HG03060 (cell line): Measurements from ENCODE around the gene LIG4.
A peak's percentile ranks its signal among the peaks of the same experiment; 100 is the strongest.
"Not testable (repeated sequence)": the region's sequence is repeated elsewhere in the genome, so short reads cannot be mapped to it uniquely, and the experiment has no call there.

Experiments used
- ATAC-seq: cut with Tn5 transposase; IDR thresholded peaks from one replicate; pipeline ENCODE4 v1.9.1; 2021; ENCODE audit warnings: low read depth, moderate number of reproducible peaks; ENCODE audit not compliant: unreplicated experiment

LIG4 gene

GRCh38 chr13:108215436-108215835 is at the start of gene LIG4:
TSS of gene LIG4 (minus strand) at chr13:108215536. CDS start at chr13:108211268, 4,268 bp downstream.
- peak; percentile 53 for ATAC-seq

GRCh38 chr13:108263621-108264355 is 48.5 kb upstream of the LIG4 start:
- ATAC-seq = no peak

GRCh38 chr13:108257248-108257647 is 41.9 kb upstream of the LIG4 start:
- ATAC-seq = no peak

GRCh38 chr13:108249150-108249549 is 33.8 kb upstream of the LIG4 start:
- no peak for ATAC-seq

- ATAC-seq = no peak
These were observed 15.0 kb upstream of the LIG4 start for GRCh38 chr13:108230377-108230776.

DNA sequence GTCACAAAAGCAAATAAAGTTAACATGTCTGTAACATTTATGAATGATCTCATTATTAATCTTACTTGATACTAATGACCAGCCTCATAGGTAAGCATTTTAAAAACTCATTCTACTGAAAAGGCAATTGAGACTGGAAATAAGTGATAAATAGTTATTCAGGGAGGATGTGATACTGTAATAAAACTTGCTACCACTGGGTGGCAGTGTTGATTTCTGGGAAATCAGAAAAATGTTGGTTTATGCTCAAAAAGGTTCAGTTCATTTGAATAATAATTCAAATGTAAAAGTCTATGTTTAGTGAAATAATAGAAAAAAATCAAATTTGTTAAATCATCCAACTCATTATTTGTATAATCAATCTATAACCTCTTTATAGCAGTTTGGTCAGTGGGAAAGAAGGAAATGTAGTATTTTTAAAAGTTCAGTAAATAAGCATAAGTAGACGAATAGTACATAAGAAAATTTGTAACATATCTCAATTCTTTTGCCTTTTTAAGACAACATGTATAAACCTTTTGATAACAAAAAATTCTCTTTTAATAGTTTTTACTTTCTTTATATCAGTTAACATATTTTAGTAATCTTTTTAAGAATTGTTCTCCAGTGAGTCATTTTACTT is 12.4 kb upstream of the LIG4 start:
- no peak for ATAC-seq

GRCh38 chr13:108226184-108226583 is 10.8 kb upstream of the LIG4 start:
- ATAC-seq = peak; percentile 7

DNA sequence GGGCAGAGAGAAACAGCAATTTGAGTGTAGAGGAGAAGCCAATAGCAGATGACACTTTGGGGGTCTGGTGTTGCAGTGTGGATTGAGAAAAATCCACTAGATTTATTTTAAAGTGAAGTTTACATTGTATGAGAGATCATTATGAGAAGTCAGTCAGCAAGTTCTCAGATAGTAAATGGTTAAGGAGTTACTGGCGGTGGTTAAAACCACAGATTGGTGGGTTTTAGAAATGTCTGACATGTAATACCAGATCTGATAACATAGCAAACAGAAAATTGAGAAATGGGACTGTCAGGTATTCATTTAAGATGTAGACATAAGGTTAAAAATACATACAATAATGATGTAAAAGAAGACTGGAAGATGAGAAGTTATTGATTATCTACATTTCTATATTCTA is 10.1 kb upstream of the LIG4 start:
- peak; percentile 59 for ATAC-seq

DNA sequence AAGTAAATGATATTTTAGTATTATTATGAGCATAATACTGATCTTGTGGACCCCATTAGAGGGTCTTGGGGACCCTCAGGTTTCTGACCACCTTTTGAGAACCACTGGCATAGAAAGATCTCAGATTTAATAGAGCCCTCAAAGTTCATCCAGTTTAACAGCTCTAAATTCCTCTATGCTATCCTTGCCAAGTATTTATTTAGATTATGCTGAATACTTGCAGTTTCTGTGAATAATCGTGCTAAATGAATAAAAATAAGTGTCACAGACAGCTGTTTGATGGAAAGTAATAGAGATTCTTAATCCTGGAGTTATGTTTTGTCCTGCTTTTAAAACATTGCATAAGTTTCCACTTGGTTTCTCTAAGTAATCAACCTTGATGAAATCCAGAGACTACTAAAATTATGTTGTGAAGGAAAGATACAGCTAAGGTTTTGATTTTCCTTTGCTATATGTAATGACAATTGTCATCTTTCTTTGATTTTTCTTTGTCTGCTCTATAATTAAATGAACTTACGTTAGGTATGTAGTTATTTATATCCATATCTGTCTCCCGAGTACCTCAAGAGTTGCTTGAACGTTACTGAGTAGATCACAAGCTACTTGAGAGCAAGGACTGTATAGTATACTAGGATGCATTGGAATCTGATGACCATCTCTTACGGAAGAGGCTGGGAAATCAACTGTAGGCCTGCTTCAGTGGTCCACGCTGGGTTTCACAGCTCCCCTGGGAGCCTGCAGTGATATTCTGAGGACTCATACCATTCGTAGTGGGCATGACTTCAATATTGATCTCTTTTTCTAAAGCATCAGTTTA is 8.6 kb upstream of the LIG4 start:
- ATAC-seq = no peak

DNA sequence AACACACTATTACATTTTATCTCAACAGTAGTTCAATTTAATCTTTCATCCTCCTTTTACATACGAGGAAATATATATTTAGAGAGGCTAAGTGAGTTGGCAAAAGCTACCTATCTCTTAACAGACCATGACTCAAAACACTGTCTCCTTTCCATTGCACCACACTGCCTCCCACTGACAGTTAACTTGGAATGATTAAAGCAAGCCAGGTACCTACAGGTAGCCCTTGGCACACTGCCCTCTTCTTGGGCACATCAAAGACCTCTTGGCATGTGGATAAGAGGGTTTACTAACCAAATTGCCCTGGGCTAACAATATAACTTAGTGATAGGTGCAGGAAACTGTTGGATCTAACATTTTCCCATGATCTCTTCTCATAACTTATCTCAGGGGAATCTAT is 4.7 kb upstream of the LIG4 start:
- no peak for ATAC-seq

DNA sequence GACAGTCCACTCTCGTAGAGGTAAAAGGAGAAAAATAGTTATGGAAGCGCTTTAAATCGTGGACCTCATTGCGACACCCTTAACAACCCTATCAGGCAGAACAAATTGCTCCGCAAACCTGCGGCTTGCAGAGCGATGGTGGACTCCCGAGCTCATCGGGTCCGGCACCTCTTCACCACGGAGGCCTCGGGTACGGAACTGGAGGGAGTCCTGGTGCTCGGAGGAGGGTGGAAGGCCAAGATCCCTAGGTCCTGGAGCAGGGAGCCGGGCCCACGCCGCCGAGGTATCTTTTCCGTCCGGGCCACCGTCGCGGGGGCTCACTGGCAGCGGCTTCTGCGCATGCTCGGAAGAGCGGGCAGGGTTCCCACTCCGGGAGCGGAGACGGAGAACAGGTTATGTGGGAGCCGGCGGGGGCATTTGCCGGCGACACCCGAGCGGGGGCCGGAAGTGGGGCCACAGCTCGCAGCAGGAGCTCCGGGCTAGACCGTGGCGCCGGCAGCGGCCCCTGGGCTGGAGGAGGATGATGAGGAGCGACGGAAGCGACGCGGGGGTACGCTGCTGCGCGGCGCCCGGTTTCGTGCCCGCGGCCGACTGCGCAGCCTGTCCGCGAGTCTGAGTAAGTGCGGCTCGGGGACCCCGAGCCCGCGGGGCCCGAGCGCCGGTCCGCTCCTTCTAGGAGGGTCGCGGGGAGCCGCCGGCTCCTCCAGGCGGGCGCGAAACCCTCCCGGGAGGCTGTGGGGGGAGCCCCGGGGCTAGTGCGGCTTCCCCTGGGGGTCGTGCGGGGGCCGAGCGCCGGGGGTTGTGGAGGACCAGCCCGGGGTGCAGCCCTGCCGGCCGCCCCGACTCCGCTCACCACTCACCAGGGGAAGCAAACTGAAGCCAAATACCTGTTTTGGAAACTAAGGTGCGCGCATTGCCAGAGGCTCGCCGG is 3.0 kb upstream of the LIG4 start, which contains the start of gene ABHD13:
ABHD13 (plus strand) TSS at position 349 of the 931 bp plus-strand sequence. CDS start 10,827 bp downstream, outside the sequence.
- ATAC-seq = peak; percentile 57

GRCh38 chr13:108217307-108218043 is 2.1 kb upstream of the LIG4 start:
- ATAC-seq = not testable (repeated sequence)

GRCh38 chr13:108214441-108215271 is 680 bp downstream of the LIG4 start:
- no peak for ATAC-seq

DNA sequence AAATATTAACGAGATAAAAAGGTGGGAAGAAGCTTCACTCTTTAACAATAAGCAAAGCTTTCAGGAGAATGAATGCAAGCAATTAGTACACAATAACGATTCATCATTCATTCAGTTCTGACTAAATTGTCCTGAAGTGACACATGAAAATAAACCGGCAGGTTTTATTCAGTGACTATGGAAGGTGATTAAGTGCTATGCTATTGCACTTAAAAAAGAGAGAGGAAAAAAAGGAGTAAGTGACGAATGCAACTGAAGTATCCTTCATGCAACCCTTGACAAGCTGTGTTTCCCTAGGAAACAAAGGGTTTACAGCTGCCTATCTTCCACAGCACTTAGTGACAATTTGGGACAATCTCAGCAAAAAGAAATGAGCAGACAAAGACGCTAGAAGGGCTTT is 1.4 kb downstream of the LIG4 start:
- ATAC-seq = no peak

DNA sequence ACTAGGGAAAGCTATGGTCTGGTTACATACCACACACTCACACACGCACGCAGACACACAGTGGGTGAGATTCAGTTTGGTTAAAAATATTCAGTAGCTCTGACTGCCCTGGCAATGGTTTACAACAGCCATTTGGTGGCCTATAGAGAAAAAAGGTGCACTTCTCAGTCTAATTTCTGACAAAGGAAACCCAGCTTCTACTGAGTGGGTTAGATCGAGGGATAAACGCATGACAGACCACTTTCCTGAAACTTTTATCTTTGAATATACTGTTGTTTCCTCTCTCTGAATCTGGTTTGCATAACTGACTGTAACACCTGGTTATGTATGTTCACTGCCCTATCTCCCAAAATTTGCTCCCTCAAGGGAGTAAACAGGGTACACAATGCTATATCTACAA is 2.5 kb downstream of the LIG4 start:
- peak; percentile 34 for ATAC-seq

- no peak for ATAC-seq
These were observed 4.8 kb downstream of the LIG4 start for GRCh38 chr13:108210551-108210950.

GRCh38 chr13:108200781-108201398 is 14.4 kb downstream of the LIG4 start:
- ATAC-seq = no peak

DNA sequence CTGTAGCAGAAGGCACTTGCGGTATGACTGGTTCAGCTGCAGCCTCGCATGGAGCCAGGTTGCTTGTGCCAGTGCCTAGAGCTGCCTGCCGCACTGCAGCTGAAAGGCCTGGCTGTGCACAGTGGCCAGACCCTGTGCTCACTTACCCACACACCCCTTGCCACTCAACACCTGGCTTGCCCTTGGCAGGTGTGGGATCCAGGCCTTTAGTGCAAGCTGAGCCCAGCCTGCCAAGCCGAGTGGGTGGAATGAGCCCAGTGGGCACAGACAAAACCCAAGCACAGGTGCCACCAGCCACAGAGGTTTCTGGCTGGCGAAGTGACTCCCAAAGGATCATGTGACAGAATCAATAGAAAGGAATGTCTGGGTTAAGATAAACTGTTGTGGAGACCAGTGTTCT is 19.5 kb downstream of the LIG4 start:
- ATAC-seq = no peak
